Stimulated activated naive CD8-positive, alpha-beta T cell treated with anti-CD3 and anti-CD28 coated beads, Interleukin-15, Interleukin-2, amounts not matched to agents 100 ng/mL and 50 ng/mL, for 24 hours (primary cell): Measurements from ENCODE around the gene WDR82.
"Not testable (repeated sequence)": the region's sequence is repeated elsewhere in the genome, so short reads cannot be mapped to it uniquely, and the experiment has no call there.

Experiments used
- H3K27ac Mint-ChIP-seq: one replicate; pipeline ENCODE4 v1.8.0; 2021; ENCODE audit warnings: mild to moderate bottlenecking, mixed read lengths
- H3K27me3 Mint-ChIP-seq: one replicate; pipeline ENCODE4 v1.8.0; 2021; ENCODE audit warnings: mixed read lengths
- H3K36me3 Mint-ChIP-seq: one replicate; pipeline ENCODE4 v1.8.0; 2021; ENCODE audit warnings: low read depth, mixed read lengths
- H3K4me1 Mint-ChIP-seq: one replicate; pipeline ENCODE4 v1.8.0; 2021; ENCODE audit warnings: low read depth, mixed read lengths
- H3K4me3 Mint-ChIP-seq: one replicate; pipeline ENCODE4 v1.8.0; 2021; ENCODE audit warnings: mild to moderate bottlenecking, mixed read lengths
- H3K9me3 Mint-ChIP-seq: one replicate; pipeline ENCODE4 v1.8.0; 2021; ENCODE audit warnings: mixed read lengths

The WDR82 gene

DNA sequence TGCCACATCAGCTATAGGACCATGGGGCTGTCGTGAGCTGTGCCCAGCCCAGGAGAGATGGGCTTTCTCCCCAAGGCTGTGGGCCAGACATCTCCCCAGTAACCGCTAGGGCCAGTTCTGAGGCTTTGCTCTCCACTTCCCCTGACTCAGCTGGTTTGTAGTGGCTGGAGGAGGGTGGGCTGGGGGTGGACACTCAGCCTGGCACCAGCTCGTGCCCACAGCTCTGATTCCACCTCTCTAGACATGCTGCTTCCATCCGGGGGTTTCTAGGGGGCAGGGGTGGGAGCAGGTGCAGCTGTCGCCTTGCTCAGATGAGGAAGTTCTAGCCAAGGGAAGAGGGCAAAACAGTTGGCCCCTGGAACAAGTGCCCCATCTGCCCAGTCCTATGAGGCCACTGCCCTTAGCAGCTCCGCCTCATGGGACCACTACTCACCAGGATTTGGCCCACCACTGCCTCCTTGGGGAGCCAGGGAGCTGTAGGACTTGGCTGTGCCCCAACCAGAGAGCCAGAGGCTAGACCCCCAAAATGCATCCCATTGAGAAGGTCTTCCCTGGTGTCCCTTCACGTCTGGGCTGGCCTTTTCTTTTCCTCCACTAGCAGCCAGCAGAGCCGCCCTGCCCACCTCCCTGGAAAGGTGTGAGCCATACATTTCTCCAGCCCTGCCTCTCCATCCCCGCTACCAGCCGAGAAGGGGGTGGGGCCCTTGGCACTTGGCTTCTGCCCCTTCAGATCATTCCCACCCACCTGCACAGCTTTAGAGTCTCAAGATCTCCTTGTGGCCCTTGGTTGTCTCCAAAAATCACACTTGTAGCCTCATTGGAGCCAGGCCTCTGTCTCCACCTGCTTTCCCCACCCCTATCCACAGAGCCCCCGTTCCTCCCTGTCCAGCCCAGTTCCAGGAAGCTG, 19.0 kb upstream of the WDR82 start:
- Mint-ChIP-seq H3K9me3 (no peaks in the 10 kb centered on the region), H3K4me1 (peaks cover 3% of the 10 kb centered on the region), H3K4me3 (no peak overlapping the region), H3K36me3 (peaks cover under 1% of the 10 kb centered on the region), H3K27me3 (no peaks in the 10 kb centered on the region), H3K27ac (no peak overlapping the region)

DNA sequence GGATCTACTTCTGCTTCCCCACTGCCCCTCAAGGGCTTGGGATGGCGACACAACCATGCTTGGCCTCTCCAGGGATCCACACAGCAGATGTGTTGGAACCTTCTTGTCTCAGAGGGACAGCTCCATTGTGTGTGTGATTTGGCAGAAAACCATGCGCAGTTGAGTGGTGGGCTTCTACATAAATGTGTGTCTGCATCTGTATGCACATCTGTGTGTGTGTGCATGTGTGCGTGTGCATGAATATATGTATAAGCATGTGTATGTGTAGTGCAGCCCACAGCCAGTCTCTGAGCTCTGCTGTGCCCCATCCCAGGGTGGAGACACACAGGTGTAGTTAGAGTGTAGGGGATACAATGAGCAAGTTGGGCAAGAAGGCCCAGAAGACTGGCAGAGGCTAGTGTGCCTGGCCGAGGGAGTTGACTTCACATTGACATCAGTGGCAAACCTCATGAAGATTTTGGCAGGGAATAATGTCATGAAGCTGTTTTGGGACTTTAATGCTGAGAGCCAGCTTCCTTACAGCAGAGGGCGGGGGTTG, 17.3 kb upstream of the WDR82 start:
- Mint-ChIP-seq H3K36me3 (peaks cover 9% of the 10 kb centered on the region), H3K4me1 (peaks cover 8% of the 10 kb centered on the region), H3K27ac (no peak overlapping the region), H3K27me3 (no peaks in the 10 kb centered on the region), H3K9me3 (no peaks in the 10 kb centered on the region), H3K4me3 (no peak overlapping the region)

DNA sequence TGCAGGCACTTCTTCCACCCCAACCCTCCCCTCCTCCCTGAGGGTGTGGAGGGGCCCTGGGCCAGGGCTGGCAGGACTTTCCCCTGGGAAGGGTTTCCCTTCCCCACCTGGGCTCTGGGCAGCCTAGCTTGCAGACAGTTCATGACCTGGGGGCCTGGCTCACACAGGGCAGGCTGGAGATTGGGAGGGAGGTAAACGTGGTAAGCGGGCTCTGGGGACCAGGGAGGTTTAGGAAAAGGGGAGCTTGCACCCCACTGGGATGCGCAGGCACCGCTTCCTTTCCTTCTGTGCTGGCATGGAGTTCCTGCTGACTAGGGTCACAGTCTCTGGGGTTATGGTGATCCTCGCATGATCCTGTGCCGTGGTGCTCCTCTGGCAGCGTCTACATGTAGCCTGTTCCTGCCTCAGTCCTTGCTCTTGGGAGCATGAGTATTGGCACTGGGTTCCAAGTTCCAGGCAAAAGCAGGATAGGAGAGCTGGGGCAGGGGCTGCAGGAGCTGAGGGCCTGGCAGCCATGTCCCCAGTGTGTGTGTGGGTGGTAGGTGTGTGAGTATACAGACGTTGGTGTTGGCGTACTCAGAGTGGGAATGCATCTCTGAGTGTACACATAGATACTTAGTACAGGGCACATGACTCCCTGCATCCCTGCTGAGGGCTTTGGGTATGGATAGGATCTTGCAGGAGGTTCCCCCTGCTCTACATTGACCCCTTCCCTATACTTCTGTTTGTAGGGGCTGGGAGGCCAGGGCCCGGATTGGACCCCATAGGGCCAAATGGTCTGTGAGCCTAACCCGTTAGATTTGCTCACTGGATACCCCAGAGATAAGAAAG, 16.1 kb upstream of the WDR82 start:
- Mint-ChIP-seq H3K27me3 (no peaks in the 10 kb centered on the region), H3K36me3 (peaks cover 9% of the 10 kb centered on the region), H3K9me3 (no peaks in the 10 kb centered on the region), H3K27ac (no peak overlapping the region), H3K4me3 (no peak overlapping the region), H3K4me1 (peaks cover 6% of the 10 kb centered on the region)

DNA sequence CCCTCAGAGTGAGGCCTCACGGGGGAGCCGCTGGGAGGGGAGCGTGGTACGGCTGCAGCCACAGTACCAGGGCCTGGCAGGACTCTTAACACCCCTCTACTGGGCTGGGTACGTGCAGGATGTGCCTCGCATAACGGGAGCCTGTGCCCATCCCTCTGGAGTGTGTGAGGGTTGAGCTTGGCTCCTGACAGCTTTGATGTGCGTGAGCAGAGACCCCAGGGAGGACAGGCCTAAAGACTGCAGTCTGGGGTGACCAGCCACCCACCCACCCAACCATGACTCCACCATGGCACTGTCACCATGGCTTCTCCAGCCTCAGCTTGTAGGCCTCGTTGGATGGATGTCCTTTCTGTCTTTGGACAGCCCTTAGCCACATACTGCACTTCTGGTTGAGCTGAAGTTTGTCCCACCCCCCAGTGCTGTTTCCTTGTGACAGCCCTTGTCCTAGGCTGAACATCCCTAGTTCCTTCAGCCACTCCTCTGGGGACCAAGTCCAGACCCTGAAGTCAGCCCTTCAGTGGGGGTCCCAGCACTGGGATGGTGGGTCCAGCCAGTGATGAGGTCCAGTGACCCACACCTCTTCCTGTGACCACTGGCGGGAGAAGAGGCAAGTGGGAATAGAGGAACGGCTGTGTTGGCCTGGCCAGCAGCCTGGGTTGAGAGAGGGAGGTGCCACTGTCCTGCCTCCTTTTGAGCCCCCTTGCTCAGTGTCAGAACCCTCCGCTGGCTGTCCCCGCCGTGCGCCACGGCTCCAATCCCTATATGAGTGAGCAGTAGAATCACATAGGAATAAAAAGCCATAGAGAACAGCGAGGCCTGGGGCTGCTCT, 15.3 kb upstream of the WDR82 start:
- Mint-ChIP-seq H3K9me3 (no peaks in the 10 kb centered on the region), H3K27me3 (no peaks in the 10 kb centered on the region), H3K27ac (no peak overlapping the region), H3K4me3 (no peak overlapping the region), H3K4me1 (peaks cover 13% of the 10 kb centered on the region), H3K36me3 (peaks cover 9% of the 10 kb centered on the region)

DNA sequence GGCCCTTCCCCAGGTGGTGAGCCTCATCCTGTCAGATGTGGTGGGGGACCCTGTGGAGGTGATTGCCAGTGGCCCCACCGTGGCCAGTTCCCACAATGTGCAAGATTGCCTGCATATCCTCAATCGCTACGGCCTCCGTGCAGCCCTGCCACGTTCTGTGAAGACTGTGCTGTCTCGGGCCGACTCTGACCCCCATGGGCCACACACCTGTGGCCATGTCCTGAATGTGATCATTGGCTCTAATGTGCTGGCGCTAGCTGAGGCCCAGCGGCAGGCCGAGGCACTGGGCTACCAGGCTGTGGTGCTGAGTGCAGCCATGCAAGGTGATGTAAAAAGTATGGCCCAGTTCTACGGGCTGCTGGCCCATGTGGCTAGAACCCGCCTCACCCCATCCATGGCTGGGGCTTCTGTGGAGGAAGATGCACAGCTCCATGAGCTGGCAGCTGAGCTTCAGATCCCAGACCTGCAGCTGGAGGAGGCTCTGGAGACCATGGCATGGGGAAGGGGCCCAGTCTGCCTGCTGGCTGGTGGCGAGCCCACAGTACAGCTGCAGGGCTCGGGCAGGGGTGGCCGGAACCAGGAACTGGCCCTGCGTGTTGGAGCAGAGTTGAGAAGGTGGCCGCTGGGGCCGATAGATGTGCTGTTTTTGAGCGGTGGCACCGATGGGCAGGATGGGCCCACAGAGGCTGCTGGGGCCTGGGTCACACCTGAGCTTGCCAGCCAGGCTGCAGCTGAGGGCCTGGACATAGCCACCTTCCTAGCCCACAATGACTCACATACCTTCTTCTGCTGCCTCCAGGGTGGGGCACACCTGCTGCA, 14.0 kb upstream of the WDR82 start:
- no peak overlapping the region for H3K27ac Mint-ChIP-seq

DNA sequence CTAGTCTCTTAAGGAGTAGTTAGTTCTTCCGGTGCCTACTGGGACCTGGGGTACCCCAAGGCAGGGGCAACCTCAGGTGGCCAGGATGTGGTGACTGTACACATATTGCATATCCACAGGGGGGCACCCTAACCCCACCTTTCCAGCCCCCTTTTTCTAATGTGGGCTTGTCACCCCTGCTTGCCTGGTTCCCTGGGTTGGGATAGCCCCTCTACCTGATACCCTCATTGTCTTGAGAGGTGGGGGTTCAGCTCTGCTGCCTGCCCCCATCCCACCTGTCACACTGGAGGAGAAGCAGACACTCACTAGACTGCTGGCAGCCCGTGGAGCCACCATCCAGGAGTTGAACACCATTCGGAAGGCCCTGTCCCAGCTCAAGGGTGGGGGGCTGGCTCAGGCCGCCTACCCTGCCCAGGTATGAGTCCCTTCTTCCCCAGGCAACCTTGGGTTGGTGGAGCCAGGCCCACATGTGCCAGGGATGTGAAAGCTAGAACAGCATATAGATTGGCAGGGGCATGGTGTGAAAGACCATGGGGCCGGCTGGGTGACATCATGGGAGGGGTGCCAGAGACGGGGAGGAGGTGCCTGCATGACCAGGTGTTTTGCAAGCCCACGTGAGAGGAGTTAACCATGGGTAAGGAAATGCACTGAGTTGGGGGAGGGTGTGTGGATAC, 13.2 kb upstream of the WDR82 start:
- Mint-ChIP-seq H3K4me1 (peaks cover 23% of the 10 kb centered on the region), H3K27me3 (no peaks in the 10 kb centered on the region), H3K9me3 (no peaks in the 10 kb centered on the region), H3K27ac (no peak overlapping the region), H3K4me3 (no peak overlapping the region), H3K36me3 (peaks cover 14% of the 10 kb centered on the region)

More for the DNA sequence above, 14.0 kb upstream of the WDR82 start:
- H3K9me3 Mint-ChIP-seq = no peaks in the 10 kb centered on the region
- peaks cover 17% of the 10 kb centered on the region for H3K4me1 Mint-ChIP-seq
- no peaks in the 10 kb centered on the region for H3K27me3 Mint-ChIP-seq
- H3K36me3 Mint-ChIP-seq = peaks cover 9% of the 10 kb centered on the region
- H3K4me3 Mint-ChIP-seq = no peak overlapping the region

DNA sequence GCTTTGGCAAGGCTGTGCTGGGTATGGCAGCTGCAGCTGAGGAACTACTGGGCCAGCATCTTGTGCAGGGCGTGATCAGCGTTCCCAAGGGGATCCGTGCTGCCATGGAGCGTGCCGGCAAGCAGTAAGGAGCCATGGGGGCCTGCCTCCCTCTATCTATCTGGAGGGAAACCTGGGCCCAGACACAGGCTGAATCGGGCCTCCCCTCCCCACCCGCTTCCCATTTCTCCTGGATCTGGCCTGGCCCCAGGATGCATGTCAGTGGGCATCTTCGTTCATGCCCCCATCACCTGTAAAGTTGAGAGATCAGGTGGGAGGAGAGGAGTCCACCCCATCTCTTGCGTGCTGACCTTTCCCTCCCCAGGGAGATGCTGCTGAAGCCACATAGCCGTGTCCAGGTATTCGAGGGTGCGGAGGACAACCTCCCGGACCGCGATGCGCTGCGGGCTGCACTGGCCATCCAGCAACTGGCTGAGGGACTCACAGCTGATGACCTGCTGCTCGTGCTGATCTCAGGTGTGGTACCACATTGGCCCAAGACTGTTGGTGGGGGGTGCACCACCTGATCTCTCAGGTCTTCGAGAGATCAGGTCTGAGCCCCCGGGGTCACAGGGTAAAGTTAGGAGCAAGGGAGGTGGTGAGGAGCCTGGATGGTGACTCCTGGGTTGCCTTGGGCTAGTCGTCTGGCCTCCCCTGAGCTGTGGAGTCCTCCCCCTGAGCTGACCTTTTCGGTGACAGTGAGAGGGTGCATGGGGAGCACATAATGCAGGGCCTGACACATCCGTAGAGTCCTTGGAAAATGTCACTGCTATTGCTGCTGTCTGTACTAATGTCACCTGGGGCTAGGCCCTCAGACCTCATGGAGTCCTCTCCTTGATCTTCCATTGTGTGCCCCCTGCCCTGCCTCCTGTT, 12.4 kb upstream of the WDR82 start:
- peaks cover 14% of the 10 kb centered on the region for H3K36me3 Mint-ChIP-seq
- H3K4me3 Mint-ChIP-seq = no peak overlapping the region
- H3K27ac Mint-ChIP-seq = no peak overlapping the region
- H3K27me3 Mint-ChIP-seq = no peaks in the 10 kb centered on the region
- H3K4me1 Mint-ChIP-seq = peaks cover 25% of the 10 kb centered on the region
- no peaks in the 10 kb centered on the region for H3K9me3 Mint-ChIP-seq

DNA sequence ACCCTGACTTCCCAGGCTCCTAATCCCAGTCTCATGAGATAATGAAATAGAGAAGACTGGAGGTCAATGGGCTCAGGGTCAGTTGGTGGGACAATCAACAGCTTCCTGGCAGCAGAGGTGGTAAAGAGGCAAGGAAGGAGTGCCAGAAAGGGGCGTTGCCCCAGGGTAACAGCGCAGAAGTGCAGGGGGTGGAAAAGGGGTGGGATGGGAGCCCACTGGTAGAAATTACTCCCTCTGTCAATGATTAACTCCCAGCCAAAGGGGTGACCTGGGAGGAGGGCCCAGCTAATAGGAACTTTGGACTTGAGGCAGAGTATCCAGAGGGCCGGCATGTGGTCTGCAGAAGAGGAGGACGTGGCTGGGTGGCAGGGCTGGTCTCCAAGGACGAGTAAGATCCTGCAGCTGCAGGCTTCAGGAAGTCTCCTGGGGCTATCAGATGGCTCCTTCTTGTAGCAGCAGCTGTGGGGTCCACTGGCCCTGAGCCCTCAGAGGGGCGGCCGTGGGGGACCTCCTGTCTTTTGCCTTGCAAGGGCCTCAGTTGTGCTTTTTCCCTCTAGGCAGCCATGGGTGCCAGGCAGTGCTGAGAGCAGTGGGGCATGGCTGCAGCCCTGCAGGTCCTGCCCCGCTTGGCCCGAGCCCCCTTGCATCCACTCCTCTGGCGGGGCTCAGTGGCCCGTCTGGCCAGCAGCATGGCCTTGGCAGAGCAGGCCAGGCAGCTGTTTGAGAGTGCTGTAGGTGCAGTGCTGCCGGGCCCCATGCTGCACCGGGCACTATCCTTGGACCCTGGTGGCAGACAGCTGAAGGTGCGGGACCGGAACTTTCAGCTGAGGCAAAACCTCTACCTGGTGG, 11.5 kb upstream of the WDR82 start:
- Mint-ChIP-seq H3K4me1 (peaks cover 25% of the 10 kb centered on the region), H3K27ac (no peak overlapping the region), H3K9me3 (no peaks in the 10 kb centered on the region), H3K27me3 (no peaks in the 10 kb centered on the region), H3K4me3 (no peak overlapping the region), H3K36me3 (peaks cover 14% of the 10 kb centered on the region)

DNA sequence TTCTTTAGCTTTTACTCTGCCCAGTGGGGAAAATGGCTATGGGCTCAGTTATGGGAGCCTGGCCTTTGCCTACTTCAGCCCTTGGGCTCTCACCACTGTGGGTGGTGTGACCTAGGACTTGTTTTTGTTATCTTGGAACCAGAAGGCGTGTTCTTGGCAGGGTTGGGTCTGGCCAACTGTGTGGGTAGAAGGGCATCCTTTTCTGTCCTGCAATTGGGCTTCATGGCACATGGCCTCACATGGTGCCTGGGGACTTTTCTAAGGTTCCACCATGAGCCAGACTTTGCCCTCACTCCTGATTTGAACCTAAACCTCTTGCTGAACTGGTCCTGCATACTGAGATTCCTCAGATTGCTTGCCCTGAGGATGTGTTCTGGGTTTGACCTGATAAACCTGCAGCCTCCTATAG, 10.9 kb upstream of the WDR82 start:
- Mint-ChIP-seq H3K27ac (no peak overlapping the region), H3K4me3 (no peak overlapping the region), H3K4me1 (peaks cover 25% of the 10 kb centered on the region)

DNA sequence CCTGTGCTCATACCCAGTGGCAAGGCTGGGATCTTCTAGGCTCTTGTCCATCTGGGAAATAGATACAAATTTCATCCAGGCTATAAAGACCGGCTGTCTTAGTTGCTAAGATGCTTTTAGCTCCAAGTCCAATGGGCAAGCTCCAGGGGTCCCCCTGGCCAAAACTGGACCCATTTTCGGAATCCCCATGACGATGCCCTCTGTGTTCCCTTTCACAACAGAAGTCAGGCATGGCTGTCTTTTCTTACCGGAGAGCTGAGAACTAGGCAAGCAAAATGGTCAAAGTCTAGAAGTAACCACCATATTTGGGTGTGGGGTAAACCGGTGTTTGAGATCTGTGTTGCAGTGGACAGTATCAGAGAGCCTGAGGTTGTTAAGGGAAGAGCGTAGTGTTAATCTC, 10.2 kb upstream of the WDR82 start:
- peaks cover 30% of the 10 kb centered on the region for H3K4me1 Mint-ChIP-seq

More for the DNA sequence above, 10.9 kb upstream of the WDR82 start:
- H3K27me3 Mint-ChIP-seq = no peaks in the 10 kb centered on the region
- no peaks in the 10 kb centered on the region for H3K9me3 Mint-ChIP-seq
- peaks cover 14% of the 10 kb centered on the region for H3K36me3 Mint-ChIP-seq

DNA sequence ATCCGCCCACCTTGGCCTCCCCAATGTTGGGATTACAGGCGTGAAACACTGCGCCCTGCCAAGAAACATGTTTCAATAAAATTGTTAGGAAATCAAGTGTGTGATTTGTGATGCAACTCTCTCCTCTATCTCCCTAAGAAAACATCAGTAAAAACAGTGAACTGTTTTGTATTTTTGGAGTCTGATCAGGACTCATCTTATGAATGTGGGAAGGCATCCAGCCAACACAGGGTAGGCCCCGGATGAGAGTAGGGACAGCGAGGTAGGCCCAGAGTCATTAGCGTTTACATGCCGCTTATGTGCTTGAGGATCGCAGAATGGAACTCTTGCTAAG, 8.3 kb upstream of the WDR82 start:
- H3K4me3 Mint-ChIP-seq = peak overlapping the region; percentile 92
- H3K27ac Mint-ChIP-seq = peak overlapping the region; percentile 100
- H3K9me3 Mint-ChIP-seq = no peaks in the 10 kb centered on the region
- peaks cover 14% of the 10 kb centered on the region for H3K36me3 Mint-ChIP-seq
- no peaks in the 10 kb centered on the region for H3K27me3 Mint-ChIP-seq
- peaks cover 48% of the 10 kb centered on the region for H3K4me1 Mint-ChIP-seq

More for the DNA sequence above, 10.2 kb upstream of the WDR82 start:
- Mint-ChIP-seq H3K4me3 (peak overlapping the region; percentile 92), H3K27me3 (no peaks in the 10 kb centered on the region), H3K36me3 (peaks cover 14% of the 10 kb centered on the region), H3K27ac (peak overlapping the region; percentile 100), H3K9me3 (no peaks in the 10 kb centered on the region)

DNA sequence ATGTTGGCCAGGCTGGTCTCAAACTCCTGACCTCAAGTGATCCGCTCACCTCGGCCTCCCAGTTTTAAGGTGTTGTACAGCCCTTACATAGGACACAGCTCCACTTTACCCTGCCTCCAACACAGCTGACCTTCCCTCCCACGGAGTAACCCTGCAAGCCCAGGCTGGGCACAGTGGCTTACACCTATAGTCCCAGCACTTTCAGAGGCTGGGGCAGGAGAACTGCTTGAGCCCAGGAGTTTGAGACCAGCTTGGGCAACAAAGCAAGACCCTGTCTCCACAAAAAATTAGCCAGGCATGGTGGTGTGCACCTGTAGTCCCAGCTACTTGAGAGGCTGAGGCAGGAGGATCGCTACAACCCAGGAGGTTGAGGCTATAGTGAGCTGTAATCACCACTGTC, 5.6 kb upstream of the WDR82 start:
- Mint-ChIP-seq H3K4me1 (peaks cover 65% of the 10 kb centered on the region), H3K36me3 (peaks cover 10% of the 10 kb centered on the region), H3K27ac (peak overlapping the region; percentile 84)
- H3K4me3 Mint-ChIP-seq, H3K9me3 Mint-ChIP-seq, H3K27me3 Mint-ChIP-seq: not testable (repeated sequence)
